Dermis microvascular lymphatic vessel endothelial cell (primary cell): ENCODE results near the gene GSTM3. TPM values are rescaled to one million over a fixed set of nuclear protein-coding genes. Genes with fewer than 3 reads are reported as not detected.
A peak's percentile ranks its signal among the peaks of the same experiment; 100 is the strongest.
"Not testable (repeated sequence)": the region's sequence is repeated elsewhere in the genome, so short reads cannot be mapped to it uniquely, and the experiment has no call there.

Source experiments
- DNase-seq, 2 donors: peaks; one replicate each; pipeline versions ENCODE4 v3.0.0 to v3.0.0-alpha.2; 2010; ENCODE audit warnings: low read depth in 2 of 2
- total RNA-seq: library from RNA; depleted of rRNA; stranded (reverse); fragments of >200 nt; gene quantifications from 2 replicates; pipeline ENCODE4 v1.2.1, GENCODE V29; 2014

Gene GSTM3
- total RNA-seq, 1 donor from 2014 or later, result 39.4 TPM

DNA sequence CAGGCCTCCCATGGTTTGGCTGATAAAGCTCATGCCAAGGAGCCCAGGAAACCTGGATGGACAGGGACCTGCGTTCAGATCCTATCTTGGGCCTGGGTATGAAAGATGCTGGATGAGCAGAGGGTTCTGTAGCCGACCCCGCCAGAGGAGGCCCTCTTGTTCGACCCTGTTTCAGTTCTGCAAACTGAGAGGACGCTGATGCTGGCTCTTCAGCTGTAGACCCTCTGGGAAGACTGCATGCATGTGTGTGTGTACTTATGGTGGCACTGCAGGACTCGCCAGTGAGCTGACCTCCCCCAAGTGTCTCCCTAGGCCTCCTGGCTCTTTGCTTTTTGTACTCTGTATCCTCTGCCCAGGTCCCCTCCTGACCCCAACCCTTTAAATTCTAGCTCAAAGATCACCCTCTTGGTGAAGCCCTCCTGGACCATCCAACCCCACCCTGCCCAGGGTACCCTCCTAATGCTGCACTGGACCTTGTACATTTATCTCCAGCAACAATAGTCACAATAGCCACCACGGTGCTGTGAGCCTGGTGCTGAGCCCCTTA, 21.3 kb upstream of the GSTM3 start:
- no peak for DNase-seq

GRCh38 chr1:109761227-109762038, 20.6 kb upstream of the GSTM3 start:
- no peak for DNase-seq

GRCh38 chr1:109760581-109761226, 19.9 kb upstream of the GSTM3 start:
- no peak for DNase-seq

DNA sequence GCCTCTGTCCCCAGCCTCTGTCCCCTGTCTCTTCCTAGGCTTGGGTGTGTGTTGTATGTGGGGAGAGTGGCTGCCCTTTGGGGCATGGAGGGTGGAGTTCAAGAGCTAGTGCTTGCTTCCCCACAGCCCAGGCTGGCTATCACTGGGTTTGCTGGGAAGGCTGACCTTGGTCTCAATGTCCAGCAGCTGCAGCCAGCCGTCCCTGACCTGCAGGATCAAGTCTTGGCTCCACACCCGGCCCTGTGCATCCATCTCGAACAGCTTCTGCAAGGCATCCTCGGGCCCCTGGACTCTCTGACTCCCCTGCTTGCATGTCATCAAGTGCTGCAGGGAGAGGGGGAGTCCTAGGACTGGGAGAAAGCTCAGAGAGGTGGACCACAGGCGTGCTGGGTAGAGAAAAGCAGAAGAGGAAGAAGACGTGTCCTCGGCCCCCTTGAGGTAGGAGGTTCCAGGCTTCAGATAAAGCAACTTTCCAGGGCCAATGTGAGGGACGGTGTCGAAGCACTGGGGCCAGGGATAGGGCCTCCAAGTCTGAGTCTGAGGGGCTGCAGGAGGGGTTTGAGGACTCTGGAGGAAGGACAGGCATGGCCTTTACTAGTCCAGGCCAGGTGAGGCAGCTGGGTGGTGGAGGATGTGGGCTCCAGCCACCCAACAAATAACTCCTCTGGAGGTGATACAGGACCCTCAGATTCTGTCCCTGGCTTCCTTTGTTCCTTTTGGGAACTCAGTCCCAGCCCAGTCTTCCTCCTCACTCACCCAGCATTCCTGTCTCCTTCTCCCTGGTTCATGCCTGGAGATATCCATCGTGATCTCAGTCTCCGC, 18.9 kb upstream of the GSTM3 start:
- DNase-seq, result no peak

- DNase-seq, result no peak
These were observed 17.3 kb upstream of the GSTM3 start for GRCh38 chr1:109757936-109758786.

DNA sequence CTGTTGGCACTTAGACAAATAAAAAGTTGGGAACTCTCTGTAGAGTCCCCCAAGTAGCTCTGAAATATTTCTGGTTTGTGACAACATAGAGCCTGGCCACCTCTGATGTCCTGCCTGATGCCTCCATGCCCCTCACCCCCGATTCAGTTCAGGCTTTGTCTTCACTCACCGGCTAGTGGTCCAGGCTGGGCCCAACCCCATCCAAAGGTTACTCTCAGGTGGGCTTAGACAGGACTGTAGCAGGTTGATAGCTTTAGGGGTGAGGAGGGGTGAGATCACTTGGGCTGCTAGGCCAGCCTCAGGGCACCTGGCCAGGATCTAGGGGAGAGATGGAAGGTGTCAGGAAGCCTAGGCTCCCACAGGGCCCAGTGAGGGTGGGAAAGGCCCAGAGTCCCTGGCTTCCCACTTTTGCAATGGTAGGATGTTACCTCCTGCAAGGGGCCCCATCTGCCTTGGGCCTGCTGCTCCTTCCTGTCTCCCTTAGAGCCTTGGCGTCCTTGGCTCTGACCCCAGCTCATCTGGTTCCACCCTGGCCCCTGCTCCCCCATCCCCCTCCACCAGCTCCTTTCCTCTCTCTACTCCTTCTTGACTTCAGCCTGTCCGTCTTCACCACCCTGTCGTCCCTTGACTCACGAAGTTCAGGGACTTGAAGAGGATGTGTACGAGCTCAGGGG, 16.1 kb upstream of the GSTM3 start:
- DNase-seq, result no peak

- DNase-seq, result not testable (repeated sequence)
These were observed 15.5 kb upstream of the GSTM3 start for GRCh38 chr1:109756325-109756724.

GRCh38 chr1:109754738-109755137, 13.9 kb upstream of the GSTM3 start:
- DNase-seq, result peak; percentile 35 to 74

DNA sequence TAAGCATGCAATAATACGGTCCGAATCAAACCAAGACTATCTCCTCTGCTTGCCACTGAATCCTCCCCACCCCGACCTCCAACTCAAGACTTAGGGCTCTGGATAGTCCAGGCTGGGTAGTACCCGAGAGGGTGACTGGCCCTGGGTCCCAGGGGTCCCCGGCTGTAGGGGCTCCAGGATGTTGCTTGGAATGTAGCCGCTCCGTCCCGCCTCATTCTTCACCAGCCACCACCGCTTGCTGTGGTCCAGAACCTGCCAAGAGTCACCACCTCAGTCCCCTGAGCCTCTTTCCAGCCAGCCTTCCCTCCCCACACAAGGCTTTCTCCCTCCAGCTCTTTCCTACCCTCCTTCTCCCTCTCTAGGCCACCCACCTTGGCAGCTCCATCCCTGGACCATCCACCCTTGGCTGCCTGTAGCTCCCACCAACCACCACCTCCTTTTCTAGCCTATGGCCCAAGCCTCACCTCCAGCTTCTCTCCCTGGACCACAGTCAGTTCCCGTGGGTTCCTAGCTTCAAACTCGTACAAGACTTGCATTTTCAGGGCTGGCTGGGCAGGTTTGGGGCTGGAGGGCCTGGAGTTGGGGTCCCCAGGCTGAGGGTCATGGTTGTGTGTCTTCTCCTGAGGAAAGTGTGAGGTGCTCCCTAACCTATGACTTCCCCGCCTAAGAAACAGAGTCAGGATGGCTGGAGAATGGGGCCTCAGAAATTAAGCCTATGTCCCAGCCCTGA, 10.9 kb upstream of the GSTM3 start:
- DNase-seq, result no peak

DNA sequence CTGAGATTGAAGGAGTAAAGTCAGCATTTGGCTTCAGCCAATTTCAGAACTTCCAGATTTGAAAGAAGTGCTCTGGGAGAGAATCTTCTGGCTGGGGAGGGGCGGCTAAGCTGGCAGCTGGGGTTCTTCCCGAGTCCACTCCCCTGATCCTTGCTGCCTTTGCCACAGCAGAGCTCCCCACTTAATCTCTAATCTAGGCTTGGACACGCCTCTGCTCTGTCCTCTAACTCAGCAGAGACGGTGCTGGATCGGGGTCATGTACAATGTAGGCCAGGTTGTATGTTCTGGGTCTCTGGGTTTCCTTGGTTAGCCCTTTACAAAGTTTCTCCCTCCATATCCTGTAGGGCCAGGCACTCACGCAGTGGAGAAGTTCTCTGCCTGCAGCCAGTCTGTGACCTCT, 10.1 kb upstream of the GSTM3 start:
- DNase-seq, result no peak

DNA sequence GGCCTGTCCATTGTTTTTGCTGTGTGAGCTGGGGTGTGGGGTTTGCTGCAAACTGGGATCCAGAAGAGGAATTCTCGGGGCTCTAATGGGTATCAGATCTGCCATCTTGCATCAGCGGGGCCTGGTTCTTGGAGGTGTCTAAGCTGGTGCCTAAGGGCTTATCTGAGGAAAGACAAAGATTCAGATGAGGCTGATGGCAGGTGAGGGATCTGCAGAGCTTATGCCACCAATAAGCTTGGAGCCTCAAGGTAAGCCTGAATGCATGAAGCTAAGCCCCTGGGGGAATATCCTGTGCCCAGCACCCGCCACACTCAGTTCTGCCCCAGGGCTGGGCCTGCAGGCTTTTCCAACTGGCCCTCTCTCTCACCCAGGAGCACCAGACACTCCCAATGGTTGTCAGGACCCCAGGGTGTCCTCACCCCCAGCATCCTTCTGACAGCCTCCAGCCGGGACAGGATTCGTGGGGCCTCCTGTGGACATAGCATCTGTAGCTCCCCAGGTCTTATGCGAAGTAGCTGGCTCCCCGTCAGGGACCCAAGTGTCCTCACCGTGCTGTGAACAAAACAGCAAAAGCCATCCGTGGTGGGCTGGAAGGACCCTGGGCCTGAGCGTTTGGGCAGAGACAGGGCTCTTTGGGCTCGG, 9.5 kb upstream of the GSTM3 start:
- no peak for DNase-seq

- no peak for DNase-seq
These were observed 8.4 kb upstream of the GSTM3 start for GRCh38 chr1:109749221-109749620.

GRCh38 chr1:109748311-109748710, 7.5 kb upstream of the GSTM3 start:
- DNase-seq, result not testable (repeated sequence)

DNA sequence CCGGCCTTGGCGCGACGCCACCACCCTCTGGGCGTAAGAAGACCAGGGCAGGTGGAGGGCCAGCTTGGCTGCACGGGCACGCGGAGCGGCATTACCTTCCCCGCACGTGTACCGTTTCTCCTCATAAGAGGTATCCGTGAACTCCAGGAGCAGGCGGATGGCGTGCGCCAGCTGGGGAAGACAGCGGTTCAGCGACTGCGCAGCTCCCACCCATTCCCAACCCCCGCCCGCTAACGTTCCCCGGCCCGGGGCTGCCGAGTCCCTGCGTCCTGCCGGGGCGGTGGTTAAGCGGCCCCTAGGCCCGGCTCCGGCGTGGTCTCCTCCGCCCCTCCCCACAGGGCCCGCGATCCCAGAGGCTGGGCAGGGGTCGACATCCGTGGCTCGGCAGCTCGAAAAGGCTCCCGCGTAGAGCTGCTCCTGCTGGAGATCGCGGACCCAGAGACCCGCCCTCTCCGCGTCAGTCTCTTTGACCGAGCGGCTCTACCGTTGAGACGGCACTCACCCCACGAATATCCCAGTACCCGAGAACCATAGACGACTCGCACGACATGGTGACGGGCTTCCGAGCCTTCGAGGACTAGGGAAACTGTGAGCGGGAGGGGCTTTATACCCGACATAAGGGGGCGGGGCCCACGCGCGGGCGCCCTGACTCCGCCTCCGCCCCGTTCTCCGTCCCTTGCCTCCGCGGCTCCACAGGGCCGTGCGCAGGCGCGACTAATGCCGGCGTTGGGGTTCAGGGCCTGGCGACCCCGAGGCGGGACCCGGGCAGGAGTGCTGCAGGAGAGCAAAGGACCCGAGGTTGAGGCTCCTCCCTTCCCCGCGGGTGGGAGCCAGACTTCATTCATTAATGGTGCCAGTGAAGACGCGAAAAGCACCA, 862 bp downstream of the GSTM3 start:
- DNase-seq, result peak; percentile 16 to 77

GRCh38 chr1:109733236-109733870, 7.5 kb downstream of the GSTM3 start:
- DNase-seq, result no peak

GRCh38 chr1:109732390-109732881, 8.4 kb downstream of the GSTM3 start:
- DNase-seq, result no peak

- DNase-seq, result no peak
These were observed 10.2 kb downstream of the GSTM3 start for GRCh38 chr1:109730666-109731065.

- no peak for DNase-seq
These were observed 12.0 kb downstream of the GSTM3 start for GRCh38 chr1:109728870-109729269.
